HepG2 (cell line): ENCODE results near the gene SLC35B2. TPM values are rescaled to one million over a fixed set of nuclear protein-coding genes. Genes with fewer than 3 reads are reported as not detected.

Source experiments
- CBX5 ChIP-seq: sonication (generic); formaldehyde crosslinking; IDR thresholded peaks from 2 replicates; pipeline ENCODE4 v1.4.0; 2020; ENCODE audit warnings: missing genetic modification reagents, borderline replicate concordance
- CEBPB ChIP-seq: IDR thresholded peaks from 2 replicates; pipeline ENCODE4 v1.6.1; 2011; ENCODE audit warnings: low read depth, low read length, improper control_type of control experiment, borderline replicate concordance
- CREM ChIP-seq, 2 experiments: sonication (generic) in 1 of 2; formaldehyde crosslinking in 1 of 2; IDR thresholded peaks; 2 replicates each; pipeline versions ENCODE4 v1.4.0 to v1.6.1; 2016 to 2020; ENCODE audit warnings: antibody characterized with exemption in 1 of 2, mild to moderate bottlenecking in 1 of 2, missing genetic modification reagents in 1 of 2
- ERF ChIP-seq: IDR thresholded peaks from 2 replicates; pipeline ENCODE4 v1.6.1; 2018; ENCODE audit warnings: missing biosample characterization, missing genetic modification reagents
- ETS1 ChIP-seq: sonication (generic); formaldehyde crosslinking; IDR thresholded peaks from 2 replicates; pipeline ENCODE4 v1.4.0; 2020; ENCODE audit warnings: missing genetic modification reagents
- IRF1 ChIP-seq: sonication (generic); formaldehyde crosslinking; IDR thresholded peaks from 2 replicates; pipeline ENCODE4 v1.4.0; 2020; ENCODE audit warnings: low read depth, mild to moderate bottlenecking, missing genetic modification reagents
- ISL2 ChIP-seq: sonication (generic); formaldehyde crosslinking; IDR thresholded peaks from 2 replicates; pipeline ENCODE4 v1.5.0; 2020; ENCODE audit warnings: missing genetic modification reagents
- MTA3 ChIP-seq: sonication (generic); formaldehyde crosslinking; IDR thresholded peaks from 2 replicates; pipeline ENCODE4 v1.4.0; 2020; ENCODE audit warnings: missing genetic modification reagents
- MXD3 ChIP-seq: IDR thresholded peaks from 2 replicates; pipeline ENCODE4 v1.6.1; 2016; ENCODE audit warnings: mild to moderate bottlenecking, missing biosample characterization, missing genetic modification reagents
- NONO ChIP-seq, 2 experiments: fragments of 450-650 bp in 1 of 2; sonication (generic) in 1 of 2; formaldehyde crosslinking in 1 of 2; IDR thresholded peaks in 1 of 2; conservative IDR thresholded peaks in 1 of 2; 2 replicates each; pipeline versions ENCODE4 v1.6.1 to v1.8.0; 2017 to 2022; ENCODE audit warnings: mild to moderate bottlenecking in 1 of 2, missing genetic modification reagents in 1 of 2, moderate library complexity in 1 of 2
- PHF5A ChIP-seq: IDR thresholded peaks from one replicate; pipeline ENCODE4 v1.6.1; 2018; ENCODE audit warnings: low read depth, missing genetic modification reagents; ENCODE audit not compliant: unreplicated experiment
- PLRG1 ChIP-seq: fragments of 450-650 bp; conservative IDR thresholded peaks from 2 replicates; pipeline ENCODE4 v1.6.1; 2016
- USF2 ChIP-seq, 2 experiments: sonication (generic) in 1 of 2; formaldehyde crosslinking in 1 of 2; IDR thresholded peaks; 2 replicates each; pipeline versions ENCODE4 v1.5.1 to v1.6.1; 2011 to 2020; ENCODE audit warnings: borderline replicate concordance in 1 of 2, low read depth in 1 of 2, low read length in 1 of 2, mild to moderate bottlenecking in 1 of 2, missing genetic modification reagents in 1 of 2, moderate library complexity in 1 of 2
- YY1 ChIP-seq: IDR thresholded peaks from 2 replicates; pipeline ENCODE4 v1.6.1; 2011; ENCODE audit warnings: low read length, low read depth, moderate library complexity, mild to moderate bottlenecking; ENCODE audit not compliant: insufficient read depth, insufficient replicate concordance
- ZBTB2 ChIP-seq: sonication (generic); formaldehyde crosslinking; IDR thresholded peaks from 2 replicates; pipeline ENCODE4 v1.8.0; 2022; ENCODE audit warnings: low read depth, missing genetic modification reagents
- ZNF12 ChIP-seq: sonication (generic); formaldehyde crosslinking; IDR thresholded peaks from 2 replicates; pipeline ENCODE4 v1.5.0; 2020; ENCODE audit warnings: missing genetic modification reagents
- ZNF331 ChIP-seq: sonication (generic); formaldehyde crosslinking; IDR thresholded peaks from 2 replicates; pipeline ENCODE4 v1.4.0; 2020; ENCODE audit warnings: missing genetic modification reagents
- ZNF354B ChIP-seq: sonication (generic); formaldehyde crosslinking; IDR thresholded peaks from 2 replicates; pipeline ENCODE4 v1.8.0; 2022; ENCODE audit warnings: mild to moderate bottlenecking, missing genetic modification reagents
- ZNF44 ChIP-seq: sonication (generic); formaldehyde crosslinking; IDR thresholded peaks from 2 replicates; pipeline ENCODE4 v1.5.1; 2020; ENCODE audit warnings: mild to moderate bottlenecking, missing genetic modification reagents
- ZNF468 ChIP-seq: sonication (generic); formaldehyde crosslinking; IDR thresholded peaks from 2 replicates; pipeline ENCODE4 v1.8.0; 2022; ENCODE audit warnings: mild to moderate bottlenecking, moderate library complexity, missing genetic modification reagents
- ZNF605 ChIP-seq: sonication (generic); formaldehyde crosslinking; IDR thresholded peaks from 2 replicates; pipeline ENCODE4 v1.8.0; 2022; ENCODE audit warnings: mild to moderate bottlenecking, missing genetic modification reagents
- ZNF792 ChIP-seq: IDR thresholded peaks from 2 replicates; pipeline ENCODE4 v1.6.1; 2016
- ZZZ3 ChIP-seq: sonication (generic); formaldehyde crosslinking; IDR thresholded peaks from 2 replicates; pipeline ENCODE4 v1.4.0; 2020; ENCODE audit warnings: missing genetic modification reagents, mild to moderate bottlenecking, borderline replicate concordance
- polyA plus RNA-seq, 8 experiments: library from polyadenylated mRNA; depleted of rRNA in 3 of 8; stranded (reverse) in 7 of 8; unstranded in 1 of 8; fragments of >200 nt; fragmentation: Illumina TruSeq in 4 of 8; extraction: Trizol in 4 of 8; gene quantifications; 2 replicates each; pipeline versions ENCODE4 v1.2.1 to v1.2.3, GENCODE V29; 2011 to 2016; ENCODE audit warnings: low read depth in 4 of 8, missing spikeins in 1 of 8, mixed read lengths in 1 of 8; ENCODE audit not compliant: insufficient read depth in 1 of 8
- total RNA-seq, 5 experiments: library from RNA; depleted of rRNA; stranded (reverse); fragments of >200 nt; fragmentation: Illumina TruSeq; extraction: Trizol; gene quantifications; 2 replicates each; pipeline ENCODE4 v1.2.3, GENCODE V29; 2016; ENCODE audit warnings: low read depth in 1 of 5

SLC35B2 gene
- total and polyA plus RNA-seq, 2 of the 13 experiments (the other 11 are each of a cell fraction or from before 2014, with no cell fraction given) = 61.1 to 148 TPM

GRCh38 chr6:44221291-44221960 lies 35.9 kb downstream of the SLC35B2 start (continued):
- TF ChIP-seq ZNF12 (CRISPR knock-in tag) = no peak
- no peak for TF ChIP-seq ETS1 (CRISPR knock-in tag)
- TF ChIP-seq ZNF468 (CRISPR knock-in tag) = 0 out of 2 replicates have a peak, but pooled peaks have one; percentile 22
- peak; percentile 59; the same call in 1 of the 2 replicates for TF ChIP-seq ERF
- no peak for TF ChIP-seq CREM (IDR thresholded peaks at IDR 0.05)
- TF ChIP-seq CREM (CRISPR knock-in tag; IDR thresholded peaks at IDR 0.05) = no peak
- peak; percentile 68; the same call in 1 of the 2 replicates for TF ChIP-seq ZZZ3 (CRISPR knock-in tag)
- TF ChIP-seq NONO (IDR thresholded peaks at IDR 0.05) = no peak
- TF ChIP-seq NONO (CRISPR knock-in tag; conservative IDR thresholded peaks at IDR 0.05) = peak; percentile 76; the same call in 1 of the 2 replicates
- TF ChIP-seq ISL2 (CRISPR knock-in tag) = 0 out of 2 replicates have a peak, but pooled peaks have one; percentile 40
- peak; percentile 74 for TF ChIP-seq ZNF605 (CRISPR knock-in tag)
- peak; percentile 69 for TF ChIP-seq PHF5A (CRISPR knock-in tag)
- TF ChIP-seq ZNF792 = peak; percentile 78; the same call in 1 of the 2 replicates
- peak; percentile 82; the same call in 1 of the 2 replicates for TF ChIP-seq CBX5 (CRISPR knock-in tag)
- no peak for TF ChIP-seq CEBPB
- TF ChIP-seq PLRG1 = no peak
- TF ChIP-seq ZNF44 (CRISPR knock-in tag) = no peak
- peak; percentile 66; the same call in 1 of the 2 replicates for TF ChIP-seq ZNF331 (CRISPR knock-in tag)
- no peak for TF ChIP-seq ZBTB2
- TF ChIP-seq ZNF354B = no peak; the same call in 1 of the 2 replicates
- TF ChIP-seq MTA3 = no peak
- TF ChIP-seq IRF1 = no peak
- peak; percentile 19 for TF ChIP-seq YY1
- TF ChIP-seq MXD3 = 0 out of 2 replicates have a peak, but pooled peaks have one; percentile 15
- TF ChIP-seq USF2 (IDR thresholded peaks at IDR 0.05; ENCODE audit: low read depth, low read length) = peak; percentile 24
- no peak for TF ChIP-seq USF2 (CRISPR knock-in tag; IDR thresholded peaks at IDR 0.05; ENCODE audit: borderline replicate concordance)
